Measurements from ENCODE around the gene FOLR1. TPM values are rescaled to one million over a fixed set of nuclear protein-coding genes. Genes with fewer than 3 reads are reported as not detected.

FOLR1 gene
- total and polyA plus RNA-seq, 9 of the 15 experiments (the other 6 are each of a cell fraction or from before 2014, with no cell fraction given): 0.22 to 2.3 (median 1.0) TPM

- CTCF ChIA-PET (ENCODE audit: low intra/inter-chr PET ratio): no interaction called here
- Histone ChIP-seq H3K9me1 (ENCODE audit: control insufficient read depth, insufficient read depth, low read length) (no peaks in the 10 kb centered on the region), H3K27ac (ENCODE audit: extremely low read depth, low read depth, low read length) (no peak overlapping the region), H3K4me1 (replicated peaks in 1 of 2; ENCODE audit: control insufficient read depth in 2 of 2, insufficient read depth in 2 of 2, low read length in 2 of 2) (peaks cover 0 to 37% of the 10 kb centered on the region in 2 experiments; a peak in 2 of 5 replicates), H3K79me2 (ENCODE audit: control insufficient read depth, insufficient read depth, low read length) (no peaks in the 10 kb centered on the region), H3K4me3 (no peak overlapping the region), H3K9me3 (replicated peaks; ENCODE audit: control insufficient read depth, insufficient read depth, low read depth, low read length) (no peaks in the 10 kb centered on the region), H3K9ac (ENCODE audit: insufficient read depth in 1 of 2, low read depth in 2 of 2, low read length in 2 of 2) (no peak overlapping the region), H3K27me3 (ENCODE audit: control insufficient read depth in 2 of 2, insufficient read depth in 2 of 2, low read length in 2 of 2) (peaks cover 20 to 21% of the 10 kb centered on the region in 2 experiments), H2AFZ (ENCODE audit: low read depth, low read length) (no peak overlapping the region), H3K4me2 (ENCODE audit: insufficient read depth, low read length) (no peak overlapping the region), H4K20me1 (replicated peaks; ENCODE audit: control insufficient read depth, insufficient read depth, low read length) (no peaks in the 10 kb centered on the region), H3K36me3 (ENCODE audit: control insufficient read depth, insufficient read depth, low read length) (peaks cover 23% of the 10 kb centered on the region)
- no peak for ATAC-seq
- in situ Hi-C loops (cut with MboI) (no loop called here), intact Hi-C loops (cut with micrococcal nuclease) (no loop called here)
- BruUV-seq (replicated peaks): no TSS peak
- WGBS (ENCODE audit: insufficient coverage, low coverage, missing lambda C conversion rate): 0% methylated on average over 6 of the region's 20 CpGs
- POLR2A ChIA-PET: interaction anchor here (1.1 to 1.3 kb wide), 2 partner anchors 12 to 173 kb away, joined by 3 to 5 read pairs; no protein-coding TSS in a partner anchor
- FAIRE-seq: no peak
- no peak for DNase-seq (ENCODE audit: extremely low read depth in 1 of 4, low spot score in 3 of 4)
- TF ChIP-seq ZBTB11 (CRISPR knock-in tag; IDR thresholded peaks at IDR 0.05) (no peak), IFI16 (CRISPR knock-in tag; IDR thresholded peaks at IDR 0.05) (no peak), TSHZ1 (CRISPR knock-in tag; IDR thresholded peaks at IDR 0.05) (no peak), SREBF1 (IDR thresholded peaks at IDR 0.05; ENCODE audit: borderline replicate concordance, low read depth, low read length) (no peak), TEAD2 (tag; IDR thresholded peaks at IDR 0.05) (no peak), WHSC1 (IDR thresholded peaks at IDR 0.05; ENCODE audit: low read length) (no peak), PKNOX1 (IDR thresholded peaks at IDR 0.05) (no peak), TARDBP (IDR thresholded peaks at IDR 0.05) (no peak), ZNF778 (CRISPR knock-in tag; IDR thresholded peaks at IDR 0.05) (no peak), TAF7 (tag; IDR thresholded peaks at IDR 0.05) (no peak), YBX1 (IDR thresholded peaks at IDR 0.05) (no peak), MBD1 (CRISPR knock-in tag; IDR thresholded peaks at IDR 0.05) (no peak), CHD2 (IDR thresholded peaks at IDR 0.05; ENCODE audit: low read depth, low read length) (no peak)
Observed at GRCh38 chr11:72241291-72241781, 49.4 kb downstream of the FOLR1 start.

All from K562 (cell line).